Loucy (cell line): ENCODE results near the gene HOXA7.

Source experiments
- EZH2phosphoT487 ChIP-seq: fragments of 200-600 bp; IDR thresholded peaks from 2 replicates; pipeline ENCODE4 v1.6.1; 2018; ENCODE audit warnings: antibody characterized with exemption, mild to moderate bottlenecking, moderate library complexity, borderline replicate concordance
- TF ChIP-seq, protein P1 (sequence below): fragments of 200-600 bp; sonication (generic); conservative IDR thresholded peaks from 2 replicates; pipeline ENCODE4 v1.5.1; 2014; ENCODE audit warnings: mild to moderate bottlenecking, antibody characterized with exemption, low read length

DNA sequence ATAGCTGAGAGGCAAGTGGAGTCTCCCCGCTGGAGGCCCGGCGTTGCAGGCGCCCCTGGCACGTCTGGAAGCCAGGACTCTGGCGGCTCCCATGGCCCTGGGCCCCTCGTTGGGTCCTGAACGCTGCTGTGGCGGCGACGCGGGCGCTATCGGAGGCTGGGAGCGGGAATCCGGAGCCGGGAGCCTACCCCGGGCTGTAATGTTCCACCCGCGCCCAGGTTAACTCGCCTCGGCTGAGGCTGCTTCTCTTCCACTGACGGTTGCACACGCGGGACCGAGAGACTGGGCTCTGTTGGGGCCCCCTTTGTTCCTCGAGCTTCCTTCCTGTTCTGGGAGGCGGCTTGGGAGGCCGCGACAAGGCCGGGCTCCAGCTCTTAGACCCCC is 11.7 kb downstream of the HOXA7 start:
- TF ChIP-seq, protein P1, sequence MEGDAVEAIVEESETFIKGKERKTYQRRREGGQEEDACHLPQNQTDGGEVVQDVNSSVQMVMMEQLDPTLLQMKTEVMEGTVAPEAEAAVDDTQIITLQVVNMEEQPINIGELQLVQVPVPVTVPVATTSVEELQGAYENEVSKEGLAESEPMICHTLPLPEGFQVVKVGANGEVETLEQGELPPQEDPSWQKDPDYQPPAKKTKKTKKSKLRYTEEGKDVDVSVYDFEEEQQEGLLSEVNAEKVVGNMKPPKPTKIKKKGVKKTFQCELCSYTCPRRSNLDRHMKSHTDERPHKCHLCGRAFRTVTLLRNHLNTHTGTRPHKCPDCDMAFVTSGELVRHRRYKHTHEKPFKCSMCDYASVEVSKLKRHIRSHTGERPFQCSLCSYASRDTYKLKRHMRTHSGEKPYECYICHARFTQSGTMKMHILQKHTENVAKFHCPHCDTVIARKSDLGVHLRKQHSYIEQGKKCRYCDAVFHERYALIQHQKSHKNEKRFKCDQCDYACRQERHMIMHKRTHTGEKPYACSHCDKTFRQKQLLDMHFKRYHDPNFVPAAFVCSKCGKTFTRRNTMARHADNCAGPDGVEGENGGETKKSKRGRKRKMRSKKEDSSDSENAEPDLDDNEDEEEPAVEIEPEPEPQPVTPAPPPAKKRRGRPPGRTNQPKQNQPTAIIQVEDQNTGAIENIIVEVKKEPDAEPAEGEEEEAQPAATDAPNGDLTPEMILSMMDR, result no peak
- no peak for TF ChIP-seq EZH2phosphoT487
